GM18498 (cell line): Measurements from ENCODE around the gene KIAA0513.

Experiments
- ATAC-seq: cut with Tn5 transposase; IDR thresholded peaks from one replicate; pipeline ENCODE4 v1.9.1; 2021; ENCODE audit warnings: mild to moderate bottlenecking, moderate library complexity; ENCODE audit not compliant: unreplicated experiment

Gene KIAA0513

DNA sequence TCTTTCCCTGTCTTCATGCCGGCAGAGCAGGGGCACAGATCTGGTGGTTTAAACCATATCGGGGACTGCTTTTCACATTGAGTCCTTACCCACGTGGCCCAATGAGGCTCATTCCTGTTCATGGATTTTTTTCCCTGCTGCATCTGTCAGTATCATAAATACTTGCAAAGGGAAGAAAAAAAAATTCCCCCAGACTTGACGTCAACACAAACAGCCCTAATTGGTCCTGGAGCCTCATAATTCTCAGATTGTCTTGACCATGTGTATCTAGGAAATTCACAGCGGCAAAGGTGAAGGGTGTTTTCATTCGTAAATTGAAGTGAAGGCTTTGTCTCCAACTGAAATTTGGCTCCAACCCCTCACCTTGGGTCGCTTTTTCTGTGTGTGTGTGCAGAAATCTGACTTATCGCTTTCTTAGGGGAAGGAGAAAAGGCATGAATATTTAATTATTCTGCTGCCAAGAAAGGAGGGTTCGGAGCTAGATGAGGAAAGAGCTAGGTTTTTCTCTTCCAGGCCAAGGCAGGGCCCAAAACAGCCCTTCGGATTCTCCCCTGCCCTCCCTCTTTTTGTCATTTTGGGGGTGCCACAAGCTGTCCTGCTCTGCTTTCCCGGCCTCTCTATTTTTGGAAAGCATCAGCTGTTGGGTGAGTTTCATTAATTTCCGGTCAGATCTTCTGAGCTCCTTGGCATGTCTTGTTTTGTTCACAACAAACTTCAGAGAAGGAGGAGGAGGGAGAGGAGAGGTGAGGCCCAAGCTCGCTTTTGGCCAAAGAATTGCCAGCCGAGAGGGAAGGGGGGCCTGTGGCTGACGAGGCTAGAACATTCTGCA, 102.5 kb downstream of the KIAA0513 start:
- ATAC-seq = no peak

- no peak for ATAC-seq
These were observed 103.1 kb downstream of the KIAA0513 start for GRCh38 chr16:85130705-85131028.

DNA sequence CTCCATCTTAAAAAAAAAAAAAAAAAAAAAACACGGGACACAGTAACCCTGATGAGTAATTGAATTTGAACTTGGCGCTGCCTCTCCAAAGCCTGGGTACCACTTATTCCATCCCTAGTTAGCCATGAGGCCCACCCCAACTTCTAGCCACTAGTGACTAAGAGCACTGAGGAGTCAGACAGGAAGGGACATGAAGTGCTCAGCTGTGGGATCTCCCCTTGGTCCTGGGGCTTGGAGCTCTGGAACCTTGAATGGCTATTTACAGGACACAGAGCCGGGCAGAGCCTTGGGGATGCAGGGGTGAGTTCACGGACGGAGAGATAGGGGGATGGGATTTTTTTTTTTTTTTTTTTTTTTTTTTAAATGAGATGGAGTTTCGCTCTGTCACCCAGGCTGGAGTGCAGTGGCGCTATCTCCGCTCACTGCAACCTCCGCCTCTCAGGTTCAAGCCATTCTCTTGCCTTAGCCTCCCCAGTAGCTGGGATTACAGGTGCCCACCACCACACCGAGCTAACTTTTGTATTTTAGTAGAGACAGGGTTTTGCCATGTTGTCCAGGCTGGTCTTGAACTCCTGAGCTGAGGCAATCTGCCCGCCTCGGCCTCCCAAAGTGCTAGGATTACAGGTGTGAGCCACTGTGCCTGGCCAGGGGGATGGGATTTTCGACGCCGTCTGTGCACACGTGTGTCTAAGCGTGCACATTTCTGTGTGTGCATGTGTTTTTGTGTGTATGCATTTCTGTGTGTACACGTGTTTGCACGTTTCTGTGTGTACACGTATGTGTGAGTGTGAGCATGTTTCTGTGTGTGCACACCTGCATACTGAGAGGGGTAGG, 105.1 kb downstream of the KIAA0513 start:
- no peak for ATAC-seq

DNA sequence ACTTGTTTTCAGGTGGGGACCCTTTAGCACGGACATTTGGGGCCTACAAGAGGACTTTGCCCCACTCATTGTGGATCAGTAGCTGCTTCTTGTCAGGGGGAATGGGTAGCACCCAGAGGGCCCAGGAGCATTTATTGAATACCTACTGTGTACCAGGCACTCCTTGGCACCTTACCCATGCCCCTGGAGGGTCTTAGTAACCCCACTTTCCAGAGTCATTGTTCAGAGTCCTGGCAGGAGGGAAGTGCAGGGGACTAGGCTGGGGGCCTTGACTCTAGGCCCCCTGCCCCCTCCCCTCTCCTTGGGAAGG, 105.7 kb downstream of the KIAA0513 start:
- ATAC-seq = no peak

DNA sequence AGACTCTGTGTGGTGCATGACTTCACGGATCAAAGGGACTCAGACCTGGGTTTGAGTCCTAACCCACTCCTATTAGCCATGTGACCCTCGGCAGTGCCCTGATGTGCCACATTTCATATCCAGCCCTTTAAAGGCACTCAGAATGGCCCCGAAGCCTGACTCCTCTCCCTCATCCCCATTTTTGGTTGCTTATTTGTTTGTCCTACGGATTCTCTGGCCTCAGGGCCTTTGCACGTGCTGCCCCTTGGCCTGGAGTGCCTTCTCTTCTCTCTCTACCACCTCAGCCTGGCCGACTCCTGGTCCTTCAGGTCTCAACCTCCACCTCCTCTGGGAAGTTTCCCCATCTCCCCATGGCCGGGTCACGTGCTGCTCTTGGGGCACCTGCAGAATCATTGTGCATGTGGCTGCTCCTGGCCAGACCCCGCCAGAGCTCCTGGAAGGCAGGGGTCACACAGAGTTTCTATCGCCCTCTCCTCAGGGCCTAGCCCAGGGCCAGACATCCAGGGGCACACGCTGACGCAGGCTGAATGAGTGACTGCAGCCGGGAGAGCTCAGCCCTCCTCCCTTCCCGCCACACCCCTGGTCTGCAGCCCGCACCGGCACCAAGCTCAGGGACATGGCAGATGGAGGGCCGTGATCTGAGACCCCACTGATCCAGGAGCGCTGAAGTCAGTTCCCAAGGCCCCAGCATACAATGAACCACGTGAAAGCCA, 106.6 kb downstream of the KIAA0513 start:
- no peak for ATAC-seq

DNA sequence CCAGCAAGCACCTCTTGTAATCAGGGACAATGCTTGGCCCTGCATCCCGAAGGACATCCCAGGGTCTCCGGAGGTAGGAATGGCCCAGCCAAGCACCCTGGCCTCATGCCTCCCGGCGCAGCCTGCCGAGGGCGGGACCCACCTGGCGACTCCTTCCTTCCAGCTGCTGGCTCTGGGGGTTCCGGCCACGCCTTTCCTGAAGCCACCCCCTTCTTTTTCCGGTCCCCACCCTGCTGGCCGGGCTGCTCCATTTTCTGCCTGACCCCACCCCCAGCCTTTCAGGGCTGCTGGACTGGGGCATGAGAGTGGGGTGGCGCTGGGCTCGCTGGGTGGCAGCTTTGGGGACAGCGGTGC, 107.2 kb downstream of the KIAA0513 start:
- ATAC-seq = no peak

- ATAC-seq = no peak
These were observed 108.7 kb downstream of the KIAA0513 start for GRCh38 chr16:85136213-85136701.

DNA sequence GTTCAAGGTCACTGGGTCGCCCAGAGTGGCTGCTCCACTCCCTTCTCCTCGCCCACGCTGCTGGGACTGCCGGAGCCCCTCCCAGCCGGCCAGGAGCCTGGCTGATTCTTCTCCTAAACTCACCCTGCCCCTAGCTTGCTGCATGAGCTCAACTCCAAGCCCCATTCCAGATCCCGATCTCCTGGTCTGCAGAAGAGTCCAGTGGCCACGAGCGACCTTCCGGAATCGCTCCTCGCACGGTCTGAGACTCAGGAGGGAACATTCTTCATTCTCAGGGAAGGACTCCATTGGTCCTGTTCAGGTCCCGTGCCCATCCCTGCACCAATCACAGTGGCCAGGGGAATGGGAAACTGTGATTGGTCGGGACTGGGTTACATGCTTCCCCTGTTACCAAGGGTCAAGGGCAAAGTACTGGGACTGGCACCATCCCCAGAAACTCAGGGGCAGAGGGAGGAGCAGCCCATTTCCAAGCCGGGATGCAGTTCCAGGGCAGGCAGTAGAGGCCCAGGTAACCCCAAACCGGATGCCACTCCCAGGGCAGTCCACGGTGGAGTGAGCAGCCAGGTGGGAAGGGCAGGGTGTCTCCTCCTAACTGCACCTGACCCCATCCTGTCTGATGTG, 109.2 kb downstream of the KIAA0513 start:
- ATAC-seq = no peak

DNA sequence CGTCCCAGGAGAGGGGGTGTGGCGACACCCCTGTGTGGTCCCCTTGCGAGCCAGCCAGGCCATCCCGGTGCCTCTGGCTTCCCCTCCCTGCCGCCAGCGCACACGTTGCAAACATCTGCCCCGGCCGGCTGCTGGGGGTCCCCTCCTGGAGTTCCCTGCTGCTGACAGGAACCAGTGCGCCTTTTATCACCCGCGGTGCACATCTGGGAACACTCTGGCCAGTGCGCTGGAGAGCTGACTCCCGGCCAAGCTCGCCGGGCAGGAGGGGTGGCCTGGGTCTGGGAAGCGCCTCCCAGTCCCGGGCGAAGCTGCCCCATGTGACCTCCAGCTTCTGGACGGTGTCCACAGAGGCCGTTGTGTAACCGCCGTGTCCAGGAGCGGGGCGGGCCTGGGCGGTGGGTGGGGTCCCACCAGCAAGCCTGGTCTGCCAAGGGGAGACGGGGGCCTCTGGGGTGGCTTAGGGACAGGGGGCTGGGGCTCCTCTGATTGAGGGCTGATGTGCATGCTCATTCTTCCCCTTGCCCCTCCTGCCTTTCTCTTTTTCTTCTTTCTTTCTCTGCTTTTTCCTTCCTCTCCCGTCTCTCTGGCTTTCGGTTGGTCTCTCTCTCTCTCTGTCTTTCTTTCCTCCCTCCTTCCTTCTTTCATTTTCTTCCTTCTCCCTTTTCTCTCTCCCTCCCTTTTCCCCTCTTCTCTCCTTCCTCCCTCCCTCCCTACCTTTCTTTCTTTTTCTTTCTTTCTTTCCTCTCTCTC, 109.9 kb downstream of the KIAA0513 start:
- no peak for ATAC-seq

GRCh38 chr16:85138073-85138824, 110.7 kb downstream of the KIAA0513 start:
- ATAC-seq = no peak

GRCh38 chr16:85138825-85139627, 111.4 kb downstream of the KIAA0513 start:
- no peak for ATAC-seq

DNA sequence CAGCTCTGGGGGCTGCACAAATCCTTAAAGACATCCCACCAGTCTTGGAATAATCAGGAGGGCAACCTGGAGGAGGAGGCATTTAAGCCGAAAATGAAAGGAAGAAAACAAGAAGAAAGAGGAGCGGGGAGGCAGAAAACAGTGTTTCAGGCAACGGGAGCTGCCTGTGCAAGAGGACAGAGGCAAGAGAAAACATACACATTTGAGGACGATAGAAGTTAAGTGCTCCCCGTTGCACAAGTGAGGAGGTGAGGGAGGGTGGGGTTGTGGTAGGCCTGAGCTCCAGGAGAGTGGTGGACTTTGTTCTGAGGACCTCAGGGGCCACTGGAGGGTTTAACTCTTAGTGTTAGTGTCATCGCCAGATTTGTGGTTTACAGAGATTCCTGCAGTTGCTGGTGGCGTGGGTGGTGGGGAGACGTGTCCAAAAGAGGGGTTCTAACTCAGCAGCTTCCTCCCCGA, 112.3 kb downstream of the KIAA0513 start:
- no peak for ATAC-seq

GRCh38 chr16:85140455-85141012, 112.9 kb downstream of the KIAA0513 start:
- no peak for ATAC-seq

GRCh38 chr16:85141491-85142128, 114.0 kb downstream of the KIAA0513 start:
- no peak for ATAC-seq

GRCh38 chr16:85142129-85142513, 114.5 kb downstream of the KIAA0513 start:
- no peak for ATAC-seq

DNA sequence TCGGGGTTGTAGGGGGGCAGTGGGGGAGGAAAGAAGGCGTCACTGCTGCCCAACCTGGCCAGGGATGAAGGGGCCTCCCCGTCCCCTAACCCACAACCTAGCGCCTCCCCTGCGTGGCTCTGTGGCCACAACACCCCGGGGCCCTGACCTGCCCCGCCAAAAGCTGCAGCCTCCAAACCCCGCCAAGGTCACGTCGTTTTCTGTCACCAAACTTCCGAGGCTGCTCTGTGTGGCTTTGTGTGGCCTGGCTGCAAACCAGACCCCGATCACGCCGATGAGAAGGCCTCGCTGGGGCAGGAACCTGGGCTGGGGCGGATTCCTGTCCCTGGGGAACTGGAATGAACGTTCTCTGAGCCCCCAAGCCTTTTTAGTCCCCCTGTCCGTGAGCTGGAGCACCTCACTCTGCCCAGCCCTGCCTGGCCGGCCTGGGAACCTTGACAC, 115.2 kb downstream of the KIAA0513 start:
- ATAC-seq = no peak
